MCF 10A (cell line): Measurements from ENCODE around the gene MAN2A1. TPM values are rescaled to one million over a fixed set of nuclear protein-coding genes. Genes with fewer than 3 reads are reported as not detected.

Source experiments
- BruUV-seq: library from RNA; stranded (reverse); fragments of 400-500 nt; replicated peaks from 2 replicates; lab custom pipeline; 2021; lab: Mats Ljungman, UMichigan
- CTCF ChIA-PET: fragments of 300-600 bp; sonication (Branson Sonifier 250); formaldehyde crosslinking; extraction: SDS; loops from one replicate; lab custom pipeline; 2021; ENCODE audit warnings: antibody characterized with exemption, inconsistent platforms; lab: Yijun Ruan, JAX
- POLR2A ChIA-PET: fragments of 300-600, 350-650 bp; sonication (Branson Sonifier 250); formaldehyde crosslinking; extraction: SDS; loops from one replicate; lab custom pipeline; 2020; ENCODE audit warnings: antibody characterized with exemption, inconsistent platforms; lab: Yijun Ruan, JAX
- DNase-seq: peaks from one replicate; pipeline ENCODE4 v3.0.0-alpha.2; 2018; ENCODE audit not compliant: unreplicated experiment
- H3K27ac Mint-ChIP-seq: one replicate; pipeline ENCODE4 v1.8.0; 2022; ENCODE audit warnings: mild to moderate bottlenecking, low read depth, mixed read lengths; ENCODE audit not compliant: unreplicated experiment
- H3K27me3 Mint-ChIP-seq: one replicate; pipeline ENCODE4 v1.8.0; 2022; ENCODE audit warnings: mixed read lengths; ENCODE audit not compliant: insufficient read depth, unreplicated experiment
- H3K36me3 Mint-ChIP-seq: one replicate; pipeline ENCODE4 v1.8.0; 2022; ENCODE audit warnings: mild to moderate bottlenecking, moderate library complexity, mixed read lengths; ENCODE audit not compliant: insufficient read depth, unreplicated experiment
- H3K4me1 Mint-ChIP-seq: one replicate; pipeline ENCODE4 v1.8.0; 2022; ENCODE audit warnings: mixed read lengths; ENCODE audit not compliant: insufficient read depth, unreplicated experiment
- H3K4me3 Mint-ChIP-seq: one replicate; pipeline ENCODE4 v1.8.0; 2022; ENCODE audit warnings: mild to moderate bottlenecking, moderate library complexity, mixed read lengths; ENCODE audit not compliant: unreplicated experiment
- H3K9me3 Mint-ChIP-seq: one replicate; pipeline ENCODE4 v1.8.0; 2022; ENCODE audit warnings: mixed read lengths; ENCODE audit not compliant: unreplicated experiment
- intact Hi-C: fragments of 100-400 bp; cut with micrococcal nuclease; formaldehyde crosslinking; loops from 2 replicates; pipeline ENCODE4 v1.14.1; 2022
- total RNA-seq: library from RNA; stranded (reverse); gene quantifications from 2 replicates; pipeline ENCODE4 v1.2.3, GENCODE V29; 2022
- TF ChIP-seq, protein P1 (sequence below): fragments of 200-600 bp; IDR thresholded peaks from one replicate; pipeline ENCODE4 v1.8.0; 2022; ENCODE audit warnings: antibody characterized with exemption, mild to moderate bottlenecking; ENCODE audit not compliant: unreplicated experiment

The MAN2A1 gene
- total RNA-seq, 1 experiment from 2014 or later, result 44.1 TPM

DNA sequence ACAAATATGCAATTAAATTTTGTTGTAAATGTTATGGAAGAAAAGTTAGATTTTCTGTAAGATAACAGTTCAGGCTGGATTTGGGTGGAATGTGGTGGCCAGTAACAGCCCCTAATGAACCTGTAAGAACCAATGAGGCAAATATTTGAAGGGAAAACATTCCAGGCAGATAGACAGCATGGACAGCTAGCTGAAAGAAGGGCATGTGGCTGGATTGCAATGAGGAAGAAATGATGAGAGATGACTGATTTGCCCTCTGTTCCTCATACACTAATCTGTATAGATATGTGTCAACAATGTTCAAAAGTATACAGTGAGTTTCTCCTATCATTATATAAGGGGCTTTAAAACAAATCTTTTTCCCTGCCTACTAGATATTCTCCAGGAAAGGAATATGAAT is 58.8 kb downstream of the MAN2A1 start:
- Mint-ChIP-seq H3K36me3 (no peaks in the 10 kb centered on the region), H3K4me1 (peaks cover 17% of the 10 kb centered on the region), H3K27me3 (no peaks in the 10 kb centered on the region), H3K4me3 (no peak overlapping the region), H3K9me3 (peaks cover 24% of the 10 kb centered on the region), H3K27ac (peak overlapping the region; percentile 25)
- ChIA-PET POLR2A (interaction anchor here (1.0 kb wide), 1 partner anchor 58 kb away, joined by 4 read pairs; the partner anchor contains the start of gene MAN2A1), CTCF (no interaction called here)
- BruUV-seq, result no TSS peak
- no peak for DNase-seq
- TF ChIP-seq, protein P1, sequence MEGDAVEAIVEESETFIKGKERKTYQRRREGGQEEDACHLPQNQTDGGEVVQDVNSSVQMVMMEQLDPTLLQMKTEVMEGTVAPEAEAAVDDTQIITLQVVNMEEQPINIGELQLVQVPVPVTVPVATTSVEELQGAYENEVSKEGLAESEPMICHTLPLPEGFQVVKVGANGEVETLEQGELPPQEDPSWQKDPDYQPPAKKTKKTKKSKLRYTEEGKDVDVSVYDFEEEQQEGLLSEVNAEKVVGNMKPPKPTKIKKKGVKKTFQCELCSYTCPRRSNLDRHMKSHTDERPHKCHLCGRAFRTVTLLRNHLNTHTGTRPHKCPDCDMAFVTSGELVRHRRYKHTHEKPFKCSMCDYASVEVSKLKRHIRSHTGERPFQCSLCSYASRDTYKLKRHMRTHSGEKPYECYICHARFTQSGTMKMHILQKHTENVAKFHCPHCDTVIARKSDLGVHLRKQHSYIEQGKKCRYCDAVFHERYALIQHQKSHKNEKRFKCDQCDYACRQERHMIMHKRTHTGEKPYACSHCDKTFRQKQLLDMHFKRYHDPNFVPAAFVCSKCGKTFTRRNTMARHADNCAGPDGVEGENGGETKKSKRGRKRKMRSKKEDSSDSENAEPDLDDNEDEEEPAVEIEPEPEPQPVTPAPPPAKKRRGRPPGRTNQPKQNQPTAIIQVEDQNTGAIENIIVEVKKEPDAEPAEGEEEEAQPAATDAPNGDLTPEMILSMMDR, result no peak
- intact Hi-C loops, result no loop called here

DNA sequence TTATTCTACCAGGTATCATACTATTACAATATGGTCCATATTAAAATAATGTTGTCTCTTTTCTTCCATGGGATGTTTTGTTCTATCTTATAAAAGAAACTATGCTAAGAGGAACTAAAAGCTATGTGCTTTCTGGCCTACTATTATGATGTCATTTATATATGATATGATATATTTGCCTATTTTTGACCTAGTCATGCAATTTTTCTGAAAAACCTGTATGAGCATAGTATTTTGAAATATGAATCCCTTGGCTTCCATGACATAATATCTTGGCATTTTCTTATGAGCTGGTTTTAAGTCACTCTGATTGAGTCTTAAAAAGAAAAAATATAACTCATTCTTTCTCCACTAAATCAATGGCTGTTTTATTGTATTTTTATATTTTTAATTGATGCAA is 60.7 kb downstream of the MAN2A1 start:
- Mint-ChIP-seq H3K9me3 (peaks cover 10% of the 10 kb centered on the region), H3K27me3 (no peaks in the 10 kb centered on the region), H3K36me3 (no peaks in the 10 kb centered on the region), H3K4me1 (peaks cover 8% of the 10 kb centered on the region), H3K27ac (no peak overlapping the region), H3K4me3 (no peak overlapping the region)
- TF ChIP-seq, protein P1, result no peak
- BruUV-seq, result no TSS peak
- DNase-seq, result no peak
- POLR2A ChIA-PET, result interaction anchor here (0.8 kb wide), 1 partner anchor 9 kb away, joined by 4 read pairs; no protein-coding TSS in a partner anchor
- intact Hi-C loops, result no loop called here
- CTCF ChIA-PET, result interaction anchor here (0.6 kb wide), 1 partner anchor 821 kb away, joined by 4 read pairs; no protein-coding TSS in a partner anchor

DNA sequence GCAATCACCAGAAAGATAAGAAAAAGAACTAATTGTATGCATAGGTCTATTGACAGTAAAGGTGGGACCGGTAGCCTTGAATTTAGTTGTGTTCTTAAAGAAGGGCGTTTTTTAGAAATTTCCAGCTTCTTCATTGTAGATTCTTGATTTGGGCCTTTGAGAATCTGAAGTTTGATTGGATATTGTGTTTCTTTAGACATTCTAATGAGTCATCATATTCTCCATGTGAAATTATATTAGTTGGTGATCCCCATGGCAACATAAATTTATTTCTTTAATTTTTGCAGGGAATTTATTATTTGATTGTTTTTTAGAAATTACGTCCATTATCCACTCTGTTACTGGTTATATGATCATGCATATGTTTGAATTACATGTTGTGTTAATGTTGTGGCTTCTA is 63.6 kb downstream of the MAN2A1 start:
- BruUV-seq, result no TSS peak
- Mint-ChIP-seq H3K36me3 (peaks cover 7% of the 10 kb centered on the region), H3K27ac (no peak overlapping the region), H3K4me3 (no peak overlapping the region), H3K27me3 (no peaks in the 10 kb centered on the region), H3K4me1 (peaks cover 5% of the 10 kb centered on the region), H3K9me3 (peaks cover 10% of the 10 kb centered on the region)
- TF ChIP-seq, protein P1, result no peak
- ChIA-PET CTCF (no interaction called here), POLR2A (no interaction called here)
- intact Hi-C loops, result no loop called here
- DNase-seq, result no peak

DNA sequence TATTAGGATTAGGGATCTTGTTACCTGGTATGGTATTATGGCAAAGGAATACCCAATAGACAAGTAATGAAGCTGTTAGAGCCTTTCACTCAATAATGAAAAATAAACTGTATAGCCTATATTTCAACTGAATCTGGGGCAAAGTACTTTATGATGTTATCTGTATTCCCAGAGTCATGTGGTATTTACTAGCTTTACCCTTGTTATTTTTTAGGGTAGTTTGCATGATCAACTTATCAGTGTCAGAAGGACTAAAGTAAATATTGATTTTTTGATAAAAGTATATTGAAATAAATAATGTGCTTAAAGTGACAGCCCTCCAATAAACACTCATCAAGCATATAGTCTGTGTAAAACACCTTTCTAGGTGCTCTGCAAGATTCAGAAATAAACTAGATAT is 64.6 kb downstream of the MAN2A1 start:
- ChIA-PET POLR2A (no interaction called here), CTCF (interaction anchor here (0.5 to 0.6 kb wide), 2 partner anchors 47 to 871 kb away, joined by 3 to 4 read pairs; no protein-coding TSS in a partner anchor)
- Mint-ChIP-seq H3K36me3 (peaks cover 7% of the 10 kb centered on the region), H3K4me3 (no peak overlapping the region), H3K9me3 (peaks cover 10% of the 10 kb centered on the region), H3K4me1 (peaks cover under 1% of the 10 kb centered on the region), H3K27ac (no peak overlapping the region), H3K27me3 (no peaks in the 10 kb centered on the region)
- TF ChIP-seq, protein P1, result no peak
- no TSS peak for BruUV-seq
- intact Hi-C loops, result no loop called here
- DNase-seq, result no peak
